GM04503 (cell line): Measurements from ENCODE around the gene ELOB.

Experiments
- DNase-seq: peaks from one replicate; pipeline ENCODE4 v3.0.0-alpha.2; 2012; ENCODE audit warnings: low read depth

ELOB gene

GRCh38 chr16:2783581-2784357 is 6.7 kb upstream of the ELOB start:
- no peak for DNase-seq

DNA sequence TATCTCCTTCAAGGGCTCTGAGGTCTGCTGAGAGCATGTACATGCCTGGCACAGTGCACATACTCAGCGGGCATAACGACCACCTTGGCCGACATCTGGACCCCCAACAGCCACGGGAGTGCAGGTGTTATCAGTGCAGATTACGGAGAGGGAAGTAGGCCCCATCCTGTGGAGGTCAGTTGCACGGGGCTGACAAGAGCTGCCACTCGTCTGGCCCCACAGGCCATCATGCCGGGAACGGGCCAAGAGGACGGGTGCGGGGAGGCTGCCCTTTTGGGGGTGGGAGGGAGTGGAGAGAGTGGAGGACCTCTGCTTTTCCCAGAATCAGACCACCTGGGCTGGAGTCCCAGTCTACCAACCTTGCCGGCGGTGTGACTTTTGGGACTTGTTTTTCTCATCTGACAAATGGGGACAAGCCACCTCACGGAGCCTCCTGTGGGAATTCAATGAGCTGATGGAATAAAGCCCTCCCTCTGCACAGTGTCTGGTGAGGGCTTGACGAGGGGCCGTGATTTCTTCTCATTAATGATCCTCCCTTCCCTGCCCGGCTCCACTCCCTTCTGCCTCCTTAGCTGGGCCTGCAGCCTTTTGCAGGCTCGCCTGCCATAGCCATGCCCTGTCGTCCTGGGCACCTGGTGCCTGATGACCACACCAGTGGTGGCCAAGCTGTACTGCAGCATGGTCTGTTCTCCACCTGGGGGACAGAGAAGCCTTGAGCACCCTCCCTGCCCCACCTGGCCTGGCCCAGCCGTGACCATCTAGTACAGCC is 5.7 kb upstream of the ELOB start:
- DNase-seq: no peak

DNA sequence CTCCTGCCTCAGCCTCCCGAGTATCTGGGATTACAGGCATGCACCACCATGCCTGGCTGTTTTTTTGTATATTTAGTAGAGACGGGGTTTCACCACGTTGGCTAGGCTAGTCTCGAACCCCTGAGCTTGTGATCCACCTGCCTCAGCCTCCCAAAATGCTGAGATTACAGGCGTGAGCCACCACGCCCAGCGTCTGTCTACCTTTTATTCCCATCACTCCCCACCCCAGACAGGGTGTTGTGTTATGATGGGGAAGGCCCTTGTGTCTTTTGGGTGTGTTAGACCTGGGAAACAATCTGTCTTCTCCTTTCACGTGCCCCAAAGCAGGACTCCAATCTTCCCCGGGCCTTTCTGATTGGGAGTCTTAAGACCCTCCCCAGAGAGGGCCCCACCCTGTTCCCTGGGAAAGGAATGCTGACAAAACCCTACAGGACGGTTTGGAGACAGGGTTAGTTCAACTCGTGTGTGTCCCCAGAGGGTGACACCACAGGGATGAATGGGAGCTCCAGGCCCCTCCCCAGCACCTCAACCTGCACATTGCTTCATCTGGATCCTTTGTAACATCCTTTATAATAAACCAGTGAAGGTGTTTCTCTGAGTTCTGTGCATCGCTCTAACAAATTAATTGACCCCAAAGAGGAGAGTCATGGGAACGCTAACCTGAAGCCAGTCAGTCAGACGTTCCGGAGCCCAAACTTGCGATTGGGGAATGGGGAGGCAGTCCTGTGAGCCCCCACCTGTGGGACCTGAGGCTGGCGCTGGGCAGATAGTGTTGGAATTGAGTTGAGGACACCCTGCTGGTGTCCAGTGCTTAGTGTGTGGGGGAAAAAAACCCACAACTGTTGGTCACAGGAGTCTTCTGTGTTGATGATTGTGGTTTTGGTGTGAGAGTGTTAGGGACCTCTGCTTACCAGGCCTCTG is 3.2 kb upstream of the ELOB start:
- no peak for DNase-seq

DNA sequence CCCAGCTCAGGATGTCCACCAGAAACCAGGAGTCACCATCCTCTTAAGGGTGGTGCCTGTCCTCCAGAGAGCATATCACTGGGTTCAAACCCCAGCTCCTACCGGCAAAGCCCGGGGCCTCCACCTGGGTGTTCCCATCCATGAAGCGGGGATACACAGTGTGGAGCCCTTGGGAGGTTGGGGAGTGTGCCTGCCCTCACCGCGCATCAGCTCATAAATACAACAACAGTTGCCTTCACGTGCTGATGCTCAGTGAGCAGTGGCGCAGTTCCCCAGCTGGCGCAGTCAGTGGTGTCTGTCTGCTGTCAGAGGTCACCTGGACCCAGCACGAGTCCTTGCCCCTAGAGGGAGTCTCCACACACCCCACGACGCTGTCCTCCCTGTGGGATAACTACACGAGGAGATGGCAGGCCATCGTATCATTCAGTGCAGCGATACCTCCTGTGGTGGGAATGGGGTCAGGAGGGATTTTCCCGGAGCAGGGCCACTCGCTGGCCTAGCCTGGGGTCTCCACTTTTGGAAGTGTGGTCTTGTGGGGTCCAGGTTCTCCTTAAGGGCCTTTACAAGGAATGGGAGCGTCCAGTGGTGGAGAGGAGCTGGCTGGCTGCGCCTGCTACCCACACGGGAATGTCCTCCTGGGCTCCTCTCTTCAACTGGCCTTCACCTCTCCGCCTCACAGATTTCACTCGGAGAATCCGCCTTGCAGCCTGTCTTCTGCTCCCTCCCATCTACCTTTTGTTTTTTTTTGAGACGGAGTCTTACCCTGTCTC is 2.3 kb upstream of the ELOB start:
- DNase-seq: no peak

GRCh38 chr16:2778630-2778958 is 1.5 kb upstream of the ELOB start:
- DNase-seq: no peak

- DNase-seq: no peak
These were observed 986 bp upstream of the ELOB start for GRCh38 chr16:2777903-2778629.

GRCh38 chr16:2776500-2777139 is 460 bp downstream of the ELOB start:
- no peak for DNase-seq

- no peak for DNase-seq
These were observed 1.1 kb downstream of the ELOB start for GRCh38 chr16:2775765-2776499.

- DNase-seq: no peak
These were observed 1.9 kb downstream of the ELOB start for GRCh38 chr16:2775131-2775716.

DNA sequence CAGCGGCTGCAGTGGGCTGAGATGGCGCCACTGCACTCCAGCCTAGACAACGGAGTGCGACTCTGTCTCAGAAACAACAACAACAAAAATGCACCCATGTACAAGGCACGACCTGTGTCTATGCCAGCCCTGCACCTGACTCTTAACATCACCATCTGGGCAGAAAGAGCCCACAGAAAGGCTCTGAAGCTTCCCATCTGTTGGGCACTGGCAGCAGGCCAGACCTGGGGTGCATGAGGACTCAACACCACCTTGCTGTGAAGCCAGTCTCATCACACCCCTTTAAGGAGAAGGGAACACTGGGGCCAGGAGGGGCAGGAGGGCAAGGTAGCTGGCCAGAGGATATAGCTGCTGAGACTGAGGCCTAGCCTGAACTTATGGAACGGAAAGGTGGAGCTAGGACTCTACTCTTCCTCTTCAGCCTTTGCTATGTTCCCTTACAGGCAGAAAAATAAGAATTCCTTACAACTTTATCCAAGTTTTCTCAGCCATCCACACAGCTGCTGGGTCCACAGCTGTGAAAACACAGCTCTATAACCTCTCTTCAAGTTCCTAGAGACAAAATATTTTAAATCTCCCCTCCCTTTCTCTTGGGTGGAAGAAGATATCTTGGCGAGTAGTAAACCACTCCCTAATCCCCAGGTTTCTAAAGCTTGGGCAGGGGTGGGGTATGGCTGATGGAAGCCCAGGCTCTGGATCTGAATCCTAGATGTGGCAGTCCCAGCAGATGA is 2.8 kb downstream of the ELOB start:
- no peak for DNase-seq

DNA sequence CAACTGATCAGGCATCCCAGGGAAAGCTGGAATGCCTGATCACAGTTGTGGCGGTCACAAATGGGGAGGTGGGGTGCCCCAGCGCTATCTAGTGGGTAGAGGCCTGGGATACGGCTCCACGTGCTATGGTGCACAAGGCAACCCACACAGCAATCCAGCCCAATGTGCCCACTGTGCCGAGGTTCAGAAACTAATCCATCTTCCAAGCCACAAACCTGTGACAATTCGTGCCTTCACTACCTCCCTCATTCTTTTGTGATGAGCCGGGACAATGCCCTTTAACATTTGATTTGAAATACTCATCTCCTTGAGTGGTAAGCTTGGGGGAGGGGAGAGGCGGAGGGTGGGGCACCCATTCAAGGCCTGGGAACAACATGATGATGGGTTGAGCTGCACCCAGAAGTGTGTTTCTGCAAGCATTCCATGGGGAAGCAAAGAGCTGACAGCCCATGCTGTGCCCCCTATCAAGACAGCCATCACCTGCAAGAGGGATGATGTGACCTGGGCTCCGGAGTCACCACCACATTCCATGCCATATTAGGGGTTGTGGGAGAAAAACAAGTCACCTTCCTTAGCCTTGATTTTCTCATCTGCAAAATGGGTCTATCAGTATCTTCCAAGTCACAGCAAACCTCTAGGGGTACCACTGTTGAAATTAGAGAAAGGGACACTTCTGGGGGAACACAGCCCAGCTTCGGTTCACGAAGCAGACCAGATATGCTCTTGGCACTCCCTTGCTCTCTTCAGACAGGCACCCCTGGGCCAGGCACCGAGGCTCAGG is 3.7 kb downstream of the ELOB start:
- no peak for DNase-seq

GRCh38 chr16:2771496-2772402 is 5.3 kb downstream of the ELOB start:
- no peak for DNase-seq

- no peak for DNase-seq
These were observed 6.8 kb downstream of the ELOB start for GRCh38 chr16:2770057-2770951.

GRCh38 chr16:2769675-2770056 is 7.4 kb downstream of the ELOB start:
- no peak for DNase-seq

GRCh38 chr16:2769100-2769529 is 8.0 kb downstream of the ELOB start:
- DNase-seq: no peak
